Nephron (organoid): ENCODE measurements around the gene CLK3.

Source experiments
- H3K27ac Mint-ChIP-seq, 3 experiments: 2 replicates each; pipeline ENCODE4 v1.8.0; 2020; ENCODE audit warnings: mixed read lengths in 3 of 3, mild to moderate bottlenecking in 2 of 3, moderate library complexity in 1 of 3
- H3K27me3 Mint-ChIP-seq: 2 replicates; pipeline ENCODE4 v1.8.0; 2021; ENCODE audit warnings: low read depth, mild to moderate bottlenecking, moderate library complexity, mixed read lengths
- H3K36me3 Mint-ChIP-seq: 2 replicates; pipeline ENCODE4 v1.8.0; 2020; ENCODE audit warnings: low read depth, mixed read lengths
- H3K4me1 Mint-ChIP-seq: 2 replicates; pipeline ENCODE4 v1.8.0; 2020; ENCODE audit warnings: mixed read lengths
- H3K4me3 Mint-ChIP-seq, 3 experiments: 2 replicates each; pipeline ENCODE4 v1.8.0; 2020; ENCODE audit warnings: mild to moderate bottlenecking in 3 of 3, mixed read lengths in 3 of 3, moderate library complexity in 2 of 3
- H3K9me3 Mint-ChIP-seq: 2 replicates; pipeline ENCODE4 v1.8.0; 2020; ENCODE audit warnings: mixed read lengths
- TF ChIP-seq, protein P1 (sequence below), 3 experiments: fragments of 200-600 bp; sonication (generic); IDR thresholded peaks; one replicate each; pipeline ENCODE4 v1.5.0; 2021; ENCODE audit warnings: antibody characterized with exemption in 3 of 3; ENCODE audit not compliant: unreplicated experiment in 3 of 3

Gene CLK3

GRCh38 chr15:74669627-74670026, 54.0 kb downstream of the CLK3 start:
- Mint-ChIP-seq H3K27me3 (no peaks in the 10 kb centered on the region), H3K36me3 (peaks cover 42% of the 10 kb centered on the region), H3K9me3 (no peaks in the 10 kb centered on the region), H3K4me3 (no peak overlapping the region), H3K4me1 (no peaks in the 10 kb centered on the region), H3K27ac (no peak overlapping the region)
- TF ChIP-seq, protein P1, sequence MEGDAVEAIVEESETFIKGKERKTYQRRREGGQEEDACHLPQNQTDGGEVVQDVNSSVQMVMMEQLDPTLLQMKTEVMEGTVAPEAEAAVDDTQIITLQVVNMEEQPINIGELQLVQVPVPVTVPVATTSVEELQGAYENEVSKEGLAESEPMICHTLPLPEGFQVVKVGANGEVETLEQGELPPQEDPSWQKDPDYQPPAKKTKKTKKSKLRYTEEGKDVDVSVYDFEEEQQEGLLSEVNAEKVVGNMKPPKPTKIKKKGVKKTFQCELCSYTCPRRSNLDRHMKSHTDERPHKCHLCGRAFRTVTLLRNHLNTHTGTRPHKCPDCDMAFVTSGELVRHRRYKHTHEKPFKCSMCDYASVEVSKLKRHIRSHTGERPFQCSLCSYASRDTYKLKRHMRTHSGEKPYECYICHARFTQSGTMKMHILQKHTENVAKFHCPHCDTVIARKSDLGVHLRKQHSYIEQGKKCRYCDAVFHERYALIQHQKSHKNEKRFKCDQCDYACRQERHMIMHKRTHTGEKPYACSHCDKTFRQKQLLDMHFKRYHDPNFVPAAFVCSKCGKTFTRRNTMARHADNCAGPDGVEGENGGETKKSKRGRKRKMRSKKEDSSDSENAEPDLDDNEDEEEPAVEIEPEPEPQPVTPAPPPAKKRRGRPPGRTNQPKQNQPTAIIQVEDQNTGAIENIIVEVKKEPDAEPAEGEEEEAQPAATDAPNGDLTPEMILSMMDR (IDR thresholded peaks at IDR 0.05; ENCODE audit: unreplicated experiment in 3 of 3): no peak

DNA sequence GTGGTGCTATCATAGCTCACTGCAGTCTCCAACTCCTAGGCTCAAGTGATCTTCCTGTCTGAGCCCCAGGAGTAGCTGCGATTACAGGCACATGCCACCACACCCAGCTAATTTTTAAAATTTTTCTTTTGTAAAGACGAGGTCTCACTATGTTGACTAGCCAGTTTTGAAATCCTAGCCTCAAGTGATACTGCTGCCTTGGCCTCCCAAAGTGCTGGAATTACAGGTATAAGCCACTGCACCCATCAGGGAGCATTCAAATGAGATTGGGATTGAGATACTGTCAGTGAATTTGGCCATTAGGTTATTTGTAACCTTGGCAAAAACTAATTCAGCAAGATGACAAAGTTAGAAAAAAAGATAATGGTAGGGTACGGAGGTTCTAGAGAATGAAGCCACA, 58.5 kb downstream of the CLK3 start:
- H3K9me3 Mint-ChIP-seq: no peaks in the 10 kb centered on the region
- H3K36me3 Mint-ChIP-seq: peaks cover 34% of the 10 kb centered on the region
- no peak overlapping the region for H3K27ac Mint-ChIP-seq
- H3K4me1 Mint-ChIP-seq: no peaks in the 10 kb centered on the region
- no peak overlapping the region for H3K4me3 Mint-ChIP-seq
- TF ChIP-seq, protein P1 (IDR thresholded peaks at IDR 0.05; ENCODE audit: unreplicated experiment in 3 of 3): no peak
- no peaks in the 10 kb centered on the region for H3K27me3 Mint-ChIP-seq

DNA sequence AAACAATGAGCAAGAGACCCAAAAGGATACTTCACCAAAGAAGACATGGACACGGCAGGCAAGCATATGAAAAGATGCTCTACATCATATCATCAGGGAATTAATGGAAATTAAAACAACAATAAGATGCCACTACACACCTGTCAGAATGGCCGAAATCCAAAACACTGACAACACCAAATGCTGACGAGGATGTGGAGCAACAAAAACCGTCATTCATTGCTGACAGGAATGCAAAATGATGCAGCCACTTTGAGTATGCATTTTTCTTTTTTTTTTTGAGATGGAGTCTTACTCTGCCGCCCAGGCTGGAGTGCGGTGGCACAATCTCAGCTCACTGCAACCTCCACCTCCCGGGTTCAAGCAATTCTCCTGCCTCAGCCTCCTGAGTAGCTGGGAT, 61.2 kb downstream of the CLK3 start:
- H3K36me3 Mint-ChIP-seq: peaks cover 29% of the 10 kb centered on the region
- TF ChIP-seq, protein P1 (IDR thresholded peaks at IDR 0.05; ENCODE audit: unreplicated experiment in 3 of 3): no peak
- H3K27ac Mint-ChIP-seq: no peak overlapping the region
- no peaks in the 10 kb centered on the region for H3K27me3 Mint-ChIP-seq
- no peak overlapping the region for H3K4me3 Mint-ChIP-seq
- no peaks in the 10 kb centered on the region for H3K9me3 Mint-ChIP-seq
- H3K4me1 Mint-ChIP-seq: no peaks in the 10 kb centered on the region
